Suprapubic skin (tissue), 4 donors: ENCODE results near the gene BCKDK. TPM values are rescaled to one million over a fixed set of nuclear protein-coding genes. Genes with fewer than 3 reads are reported as not detected.
"Not testable (repeated sequence)": the region's sequence is repeated elsewhere in the genome, so short reads cannot be mapped to it uniquely, and the experiment has no call there.

Experiments
- DNase-seq, 2 donors: peaks; one replicate each; pipeline ENCODE4 v3.0.0-alpha.2; 2019; ENCODE audit warnings: low spot score in 2 of 2
- H3K27ac ChIP-seq: fragments of 200-600 bp; sonication (generic); one replicate; pipeline ENCODE4 v1.5.1; 2019
- H3K27me3 ChIP-seq: fragments of 200-600 bp; sonication (generic); one replicate; pipeline ENCODE4 v1.5.1; 2019
- H3K36me3 ChIP-seq: fragments of 200-600 bp; sonication (generic); one replicate; pipeline ENCODE4 v1.5.1; 2019
- H3K4me1 ChIP-seq: fragments of 200-600 bp; sonication (generic); one replicate; pipeline ENCODE4 v1.5.1; 2019
- H3K4me3 ChIP-seq: fragments of 200-600 bp; sonication (generic); one replicate; pipeline ENCODE4 v1.5.1; 2019; ENCODE audit warnings: mild to moderate bottlenecking
- H3K9me3 ChIP-seq: fragments of 200-600 bp; sonication (generic); one replicate; pipeline ENCODE4 v1.5.1; 2019
- EP300 ChIP-seq: sonication (generic); formaldehyde crosslinking; IDR thresholded peaks from one replicate; pipeline ENCODE4 v1.6.1; 2017; ENCODE audit warnings: antibody characterized with exemption
- POLR2A ChIP-seq, 2 donors: fragments of 450-650 bp; IDR thresholded peaks; one replicate each; pipeline ENCODE4 v1.6.1; 2017; ENCODE audit warnings: antibody characterized with exemption in 2 of 2, mild to moderate bottlenecking in 2 of 2, moderate library complexity in 2 of 2
- POLR2AphosphoS5 ChIP-seq, 3 donors: sonication (generic); formaldehyde crosslinking; IDR thresholded peaks; one replicate each; pipeline ENCODE4 v1.6.1; 2017; ENCODE audit warnings: antibody characterized with exemption in 3 of 3
- WGBS: methylation state at CpG from one replicate; pipeline ENCODE4 v1.1.5; 2018; 5-methylcytosine and 5-hydroxymethylcytosine counted together
- total RNA-seq, 4 donors: library from RNA; depleted of rRNA; stranded (reverse); fragments of >200 nt; gene quantifications; one replicate each; pipeline ENCODE4 v1.1.0, GENCODE V29; 2016
- TF ChIP-seq, protein P1 (sequence below), 2 donors: fragments of 200-600 bp in 1 of 2; fragments of 450-650 bp in 1 of 2; sonication (generic) in 1 of 2; IDR thresholded peaks; one replicate each; pipeline ENCODE4 v1.5.1; 2016 to 2019; ENCODE audit warnings: antibody characterized with exemption in 2 of 2, mild to moderate bottlenecking in 1 of 2, moderate library complexity in 1 of 2

The BCKDK gene
- total RNA-seq, 4 donors from 2014 or later: 51.0 to 63.2 (median 58.2) TPM

DNA sequence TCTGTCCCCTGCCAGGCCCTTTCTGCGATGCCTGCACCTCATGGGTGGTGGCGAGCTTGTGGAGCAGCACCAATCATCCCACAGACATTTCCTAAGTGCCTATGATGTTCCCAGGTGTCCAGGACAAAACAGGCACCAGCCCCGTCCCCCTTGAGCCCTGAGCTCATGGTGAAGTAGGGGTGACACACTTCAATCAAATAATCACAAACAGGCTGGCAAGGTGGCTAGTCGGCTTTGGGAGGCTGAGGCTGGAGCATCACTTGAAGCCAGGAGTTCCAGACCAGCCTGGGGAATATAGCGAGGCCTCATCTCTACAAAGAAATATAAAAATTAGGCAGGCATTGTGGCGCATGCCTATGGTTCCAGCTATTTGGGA, 28.1 kb downstream of the BCKDK start:
- 73% methylated on average over 6 of the region's 6 CpGs for WGBS
- Histone ChIP-seq H3K4me1 (peaks cover 69% of the 10 kb centered on the region), H3K27me3 (no peaks in the 10 kb centered on the region), H3K4me3 (no peak overlapping the region), H3K27ac (no peak overlapping the region), H3K9me3 (no peaks in the 10 kb centered on the region), H3K36me3 (peaks cover 11% of the 10 kb centered on the region)
- no peak for TF ChIP-seq POLR2A (IDR thresholded peaks at IDR 0.05)
- no peak for TF ChIP-seq EP300
- TF ChIP-seq POLR2AphosphoS5 (IDR thresholded peaks at IDR 0.05): no peak
- TF ChIP-seq, protein P1, sequence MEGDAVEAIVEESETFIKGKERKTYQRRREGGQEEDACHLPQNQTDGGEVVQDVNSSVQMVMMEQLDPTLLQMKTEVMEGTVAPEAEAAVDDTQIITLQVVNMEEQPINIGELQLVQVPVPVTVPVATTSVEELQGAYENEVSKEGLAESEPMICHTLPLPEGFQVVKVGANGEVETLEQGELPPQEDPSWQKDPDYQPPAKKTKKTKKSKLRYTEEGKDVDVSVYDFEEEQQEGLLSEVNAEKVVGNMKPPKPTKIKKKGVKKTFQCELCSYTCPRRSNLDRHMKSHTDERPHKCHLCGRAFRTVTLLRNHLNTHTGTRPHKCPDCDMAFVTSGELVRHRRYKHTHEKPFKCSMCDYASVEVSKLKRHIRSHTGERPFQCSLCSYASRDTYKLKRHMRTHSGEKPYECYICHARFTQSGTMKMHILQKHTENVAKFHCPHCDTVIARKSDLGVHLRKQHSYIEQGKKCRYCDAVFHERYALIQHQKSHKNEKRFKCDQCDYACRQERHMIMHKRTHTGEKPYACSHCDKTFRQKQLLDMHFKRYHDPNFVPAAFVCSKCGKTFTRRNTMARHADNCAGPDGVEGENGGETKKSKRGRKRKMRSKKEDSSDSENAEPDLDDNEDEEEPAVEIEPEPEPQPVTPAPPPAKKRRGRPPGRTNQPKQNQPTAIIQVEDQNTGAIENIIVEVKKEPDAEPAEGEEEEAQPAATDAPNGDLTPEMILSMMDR (IDR thresholded peaks at IDR 0.05): no peak
- DNase-seq: no peak

DNA sequence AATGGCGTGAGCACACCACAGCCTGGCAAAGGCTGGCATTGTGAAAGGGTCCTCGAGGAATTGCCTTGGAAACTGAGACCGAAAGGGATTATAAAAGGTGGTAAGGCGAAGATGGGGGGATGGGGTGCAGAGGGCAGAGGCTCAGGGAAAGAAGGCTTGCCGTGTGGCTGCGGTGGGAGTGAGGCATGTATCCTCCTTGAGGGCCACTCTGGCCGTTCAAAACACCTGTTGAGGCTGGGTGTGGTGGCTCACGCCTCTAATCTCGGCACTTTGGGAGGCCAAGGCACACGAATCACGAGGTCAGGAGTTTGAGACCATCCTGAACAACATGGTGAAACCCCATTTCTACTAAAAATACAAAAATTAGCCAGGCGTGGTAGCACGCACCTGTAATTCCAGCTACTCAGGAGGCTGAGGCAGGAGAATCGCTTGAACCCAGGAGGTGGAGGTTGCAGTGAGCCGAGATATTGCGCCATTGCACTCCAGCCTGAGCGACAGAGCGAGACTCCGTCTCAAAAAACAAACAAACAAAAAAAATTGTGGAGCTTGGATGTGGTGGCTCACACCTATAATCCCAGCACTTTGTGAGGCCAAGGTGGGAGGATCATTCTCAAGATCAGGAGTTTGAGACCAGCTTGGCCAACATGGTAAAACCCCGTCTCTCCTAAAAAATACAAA, 28.8 kb downstream of the BCKDK start:
- 92% methylated on average over 20 of the region's 20 CpGs for WGBS
- not testable (repeated sequence) for DNase-seq, H3K36me3 ChIP-seq, H3K9me3 ChIP-seq, H3K4me3 ChIP-seq, H3K27me3 ChIP-seq, H3K27ac ChIP-seq
- H3K4me1 ChIP-seq: peaks cover 69% of the 10 kb centered on the region

DNA sequence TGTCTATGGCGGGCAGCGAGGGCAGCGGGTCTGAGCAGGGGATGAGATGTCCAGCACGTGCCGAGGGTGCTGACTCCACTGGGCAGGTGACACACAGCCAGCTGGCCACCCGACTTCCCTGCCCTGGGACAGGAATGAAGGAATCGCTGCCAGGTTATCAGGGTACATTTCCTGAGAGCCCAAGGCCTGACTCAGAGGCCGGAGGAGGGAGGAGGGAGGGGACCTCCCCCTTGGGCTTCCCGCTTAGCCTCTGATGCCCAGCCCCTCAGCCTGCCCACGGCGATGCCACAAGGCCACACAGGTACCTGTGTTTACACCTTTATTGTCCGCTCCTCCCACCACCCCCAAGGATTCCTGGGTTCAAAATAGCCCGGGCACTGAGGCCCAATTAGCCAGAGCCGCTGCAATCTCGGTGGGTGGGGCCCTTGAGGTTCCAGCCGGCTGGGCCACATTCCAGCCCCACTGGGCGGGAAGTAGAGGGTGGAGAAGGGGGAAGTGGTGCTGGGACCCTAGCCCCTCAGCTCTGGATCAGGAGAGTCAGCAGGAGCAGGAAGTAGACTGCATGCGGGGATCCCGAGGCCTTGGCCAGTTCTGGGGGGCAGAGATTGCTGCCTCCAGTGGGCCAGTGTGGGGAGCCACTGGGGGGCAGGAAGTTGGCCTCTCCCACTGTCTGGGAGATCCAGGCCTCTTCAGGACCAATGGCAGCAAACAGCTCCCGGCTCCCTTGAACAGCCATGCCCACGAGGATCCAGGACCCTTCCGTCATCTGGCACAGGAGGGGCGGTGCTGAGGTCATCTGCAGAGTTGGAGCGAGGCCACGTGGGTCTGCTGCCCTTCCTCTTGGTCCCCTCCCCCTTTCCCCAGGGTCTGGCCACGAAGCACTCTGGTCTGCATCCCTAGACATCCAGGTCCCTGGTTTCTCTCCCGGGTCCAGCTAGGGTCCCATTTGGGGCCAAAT, 30.7 kb downstream of the BCKDK start:
- Histone ChIP-seq H3K4me3 (no peak overlapping the region), H3K9me3 (no peaks in the 10 kb centered on the region), H3K36me3 (no peaks in the 10 kb centered on the region), H3K27me3 (no peaks in the 10 kb centered on the region), H3K27ac (peak overlapping the region; percentile 61), H3K4me1 (peaks cover 60% of the 10 kb centered on the region)
- DNase-seq: no peak
- WGBS: 45% methylated on average over 20 of the region's 27 CpGs
- TF ChIP-seq POLR2A (IDR thresholded peaks at IDR 0.05) (no peak), EP300 (no peak), POLR2AphosphoS5 (IDR thresholded peaks at IDR 0.05) (no peak)
- TF ChIP-seq, protein P1 (IDR thresholded peaks at IDR 0.05): no peak

DNA sequence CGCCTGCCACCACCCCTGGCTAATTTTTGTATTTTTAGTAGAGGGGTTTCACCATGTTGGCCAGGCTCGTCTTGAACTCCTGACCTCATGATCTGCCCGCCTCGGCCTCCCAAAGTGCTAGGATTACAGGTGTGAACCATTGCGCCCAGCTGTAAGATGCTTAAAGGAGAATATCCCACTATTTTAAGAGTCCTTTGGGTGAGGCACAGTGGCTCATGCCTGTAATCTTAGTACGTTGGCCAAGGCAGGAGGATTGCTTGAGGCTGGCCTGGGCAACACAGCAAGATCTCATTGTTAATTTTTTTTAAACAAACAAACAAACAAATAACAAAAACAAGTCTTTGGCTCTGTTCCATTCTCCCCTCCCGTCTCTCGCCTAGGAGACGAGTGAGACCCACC, 32.9 kb downstream of the BCKDK start:
- H3K27me3 ChIP-seq, H3K9me3 ChIP-seq, DNase-seq, H3K36me3 ChIP-seq: not testable (repeated sequence)
- Histone ChIP-seq H3K27ac (peak overlapping the region; percentile 80), H3K4me3 (peak overlapping the region; percentile 54), H3K4me1 (peaks cover 48% of the 10 kb centered on the region)
- WGBS: 74% methylated on average over 9 of the region's 9 CpGs

DNA sequence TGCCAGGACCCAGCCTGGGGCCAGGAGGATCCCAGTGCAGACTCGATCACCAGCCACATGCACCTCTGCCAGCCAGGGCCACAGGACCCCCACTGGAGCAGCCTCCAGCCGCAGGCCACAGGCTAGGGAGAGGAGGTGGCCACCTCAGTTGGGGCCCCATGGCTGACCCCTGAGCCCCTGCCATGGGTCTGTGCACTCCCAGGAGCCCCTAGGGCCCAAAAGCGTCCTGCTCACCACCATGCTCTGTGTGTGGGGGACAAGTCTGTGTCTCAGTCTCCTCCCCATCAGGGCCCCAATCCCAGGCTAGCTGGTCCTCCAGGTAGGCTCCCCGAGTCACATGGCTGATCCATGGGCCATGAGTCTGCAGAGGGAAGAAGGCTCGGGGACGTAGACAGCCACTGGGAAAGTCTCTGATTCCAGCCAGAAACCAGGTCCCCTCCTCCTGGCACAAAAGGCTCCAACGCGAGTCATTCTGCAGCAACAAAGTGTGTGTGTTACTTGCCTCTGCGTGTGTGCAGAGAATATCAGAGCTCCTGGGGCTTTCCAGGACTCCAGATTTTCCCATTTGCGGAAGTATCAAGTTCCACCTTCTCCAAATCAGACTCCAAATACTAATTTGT, 33.4 kb downstream of the BCKDK start:
- peaks cover 44% of the 10 kb centered on the region for H3K4me1 ChIP-seq
- H3K27me3 ChIP-seq: no peaks in the 10 kb centered on the region
- TF ChIP-seq, protein P1 (IDR thresholded peaks at IDR 0.05): no peak
- TF ChIP-seq POLR2A (IDR thresholded peaks at IDR 0.05): no peak
- TF ChIP-seq POLR2AphosphoS5 (IDR thresholded peaks at IDR 0.05): no peak
- no peak for TF ChIP-seq EP300
- no peaks in the 10 kb centered on the region for H3K9me3 ChIP-seq
- WGBS: 17% methylated on average over 8 of the region's 10 CpGs
- peak overlapping the region; percentile 80 for H3K27ac ChIP-seq
- H3K36me3 ChIP-seq: no peaks in the 10 kb centered on the region
- DNase-seq: no peak
- H3K4me3 ChIP-seq: peak overlapping the region; percentile 54
